Epidermal melanocyte (primary cell): ENCODE measurements around the gene PTGES3.
"Not testable (repeated sequence)": the region's sequence is repeated elsewhere in the genome, so short reads cannot be mapped to it uniquely, and the experiment has no call there.

Source experiments
- DNase-seq: peaks from one replicate; pipeline ENCODE4 v3.0.0; 2011; ENCODE audit warnings: low spot score; ENCODE audit not compliant: insufficient read length

The PTGES3 gene, protein sequence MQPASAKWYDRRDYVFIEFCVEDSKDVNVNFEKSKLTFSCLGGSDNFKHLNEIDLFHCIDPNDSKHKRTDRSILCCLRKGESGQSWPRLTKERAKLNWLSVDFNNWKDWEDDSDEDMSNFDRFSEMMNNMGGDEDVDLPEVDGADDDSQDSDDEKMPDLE

DNA sequence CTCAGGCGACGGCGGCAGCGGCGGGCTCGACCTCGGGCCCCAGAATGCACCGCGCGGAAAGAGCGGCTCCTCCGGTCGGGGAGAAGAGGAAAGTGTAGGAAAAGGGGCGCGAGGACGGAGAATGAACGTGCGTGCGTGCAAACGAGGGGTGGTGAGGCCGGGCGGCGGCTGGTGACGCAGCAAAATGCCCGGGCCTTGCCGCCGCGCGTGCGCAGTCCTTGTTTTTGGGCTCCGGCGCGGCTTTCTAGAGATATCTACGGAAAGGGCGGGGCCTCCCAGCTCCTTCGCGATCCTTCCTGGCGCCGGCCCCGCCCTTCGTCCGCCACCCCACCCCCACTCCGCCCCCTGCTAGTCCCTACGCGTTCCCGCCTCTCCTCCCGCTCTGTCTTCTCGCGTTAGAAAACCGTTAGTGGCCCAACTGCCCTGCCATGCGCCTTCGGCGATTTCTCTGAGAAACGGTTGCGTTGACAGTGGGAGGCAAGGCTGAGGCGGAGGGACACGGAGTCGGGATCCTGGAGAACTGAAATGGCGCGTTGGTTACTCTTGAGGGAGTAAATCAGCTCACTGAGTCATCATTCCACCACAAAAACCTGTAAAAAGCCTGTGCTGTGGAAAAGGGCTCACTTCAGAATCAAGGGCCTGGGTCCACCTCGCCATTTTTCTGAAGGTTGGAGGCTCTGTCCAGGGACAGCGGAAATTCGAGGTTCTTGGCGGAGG lies at the start of gene PTGES3:
PTGES3 (minus strand) TSS at position 156 of the 717 bp plus-strand sequence. CDS start 285 bp downstream, outside the sequence.
- peak; percentile 96 for DNase-seq

DNA sequence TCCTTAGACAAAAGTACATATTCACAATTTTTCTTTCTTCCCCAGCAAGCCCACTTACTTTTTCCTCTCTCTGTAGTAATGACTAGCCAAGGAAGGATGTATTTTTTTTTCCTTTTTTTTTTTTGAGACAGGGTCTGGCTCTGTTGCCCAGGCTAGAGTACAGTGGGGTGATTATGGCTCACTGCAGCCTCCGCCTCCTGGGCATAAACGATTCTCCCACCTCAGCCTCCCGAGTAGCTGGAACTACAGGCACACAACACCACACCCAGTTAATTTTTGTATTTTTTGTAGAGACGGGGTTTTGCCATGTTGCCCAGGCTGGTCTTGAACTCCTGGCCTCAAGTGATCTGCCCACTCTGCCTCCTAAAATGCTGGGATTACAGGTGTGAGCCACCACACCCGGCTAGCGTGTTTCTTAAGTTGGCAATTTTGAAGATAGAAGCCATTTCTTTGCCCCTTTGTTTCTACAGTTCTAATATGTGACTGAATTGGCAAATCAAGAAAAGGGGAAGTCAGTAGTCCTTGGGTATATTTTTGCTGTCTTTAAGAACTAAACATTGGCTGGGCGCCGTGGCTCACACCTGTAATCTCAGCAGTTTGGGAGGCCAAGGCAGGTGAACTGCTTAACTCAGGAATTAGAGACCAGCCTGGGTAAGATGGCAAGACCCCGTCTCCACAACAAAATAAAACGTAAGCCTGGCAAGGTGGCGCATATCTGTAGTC lies 40.2 kb upstream of the PTGES3 start:
- no peak for DNase-seq

DNA sequence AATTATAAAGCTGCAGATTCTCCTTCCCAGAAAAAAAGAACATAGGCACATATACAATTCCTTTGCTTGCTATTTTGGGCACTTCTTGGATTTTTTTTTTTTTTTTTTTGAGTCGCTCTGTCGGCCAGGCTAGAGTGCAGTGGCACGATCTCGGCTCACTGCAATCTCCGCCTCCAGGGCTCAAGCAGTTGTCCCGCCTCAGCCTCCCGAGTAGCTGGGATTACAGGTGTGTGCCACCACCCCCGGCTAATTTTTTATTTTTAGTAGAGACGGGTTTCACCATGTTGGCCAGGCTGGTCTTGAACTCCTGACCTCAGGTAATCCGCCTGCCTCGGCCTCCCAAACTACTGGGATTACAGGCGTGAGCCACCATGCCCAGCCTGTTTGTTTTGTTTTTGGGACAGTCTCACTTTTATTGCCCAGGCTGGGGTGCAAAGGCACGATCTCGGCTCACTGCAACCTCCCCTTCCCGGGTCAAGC lies 38.2 kb upstream of the PTGES3 start:
- not testable (repeated sequence) for DNase-seq

DNA sequence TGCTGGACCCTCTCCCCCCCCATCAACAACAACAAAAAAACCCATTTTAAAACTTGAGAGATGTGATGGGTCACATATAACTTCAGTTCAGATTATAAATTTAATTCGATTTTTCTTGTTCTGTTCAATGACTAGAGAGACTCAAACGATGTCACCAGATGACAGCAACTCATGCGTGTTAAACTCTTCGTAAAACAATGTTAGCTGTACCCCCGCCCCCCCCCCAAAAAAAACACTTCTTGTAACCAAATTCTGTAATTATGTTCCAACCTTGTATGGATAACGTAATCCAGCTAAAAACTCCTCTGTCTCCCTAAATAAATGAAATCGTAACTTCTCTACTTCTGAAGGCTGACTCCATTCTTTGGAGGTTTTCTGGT lies 37.6 kb upstream of the PTGES3 start:
- DNase-seq: no peak

DNA sequence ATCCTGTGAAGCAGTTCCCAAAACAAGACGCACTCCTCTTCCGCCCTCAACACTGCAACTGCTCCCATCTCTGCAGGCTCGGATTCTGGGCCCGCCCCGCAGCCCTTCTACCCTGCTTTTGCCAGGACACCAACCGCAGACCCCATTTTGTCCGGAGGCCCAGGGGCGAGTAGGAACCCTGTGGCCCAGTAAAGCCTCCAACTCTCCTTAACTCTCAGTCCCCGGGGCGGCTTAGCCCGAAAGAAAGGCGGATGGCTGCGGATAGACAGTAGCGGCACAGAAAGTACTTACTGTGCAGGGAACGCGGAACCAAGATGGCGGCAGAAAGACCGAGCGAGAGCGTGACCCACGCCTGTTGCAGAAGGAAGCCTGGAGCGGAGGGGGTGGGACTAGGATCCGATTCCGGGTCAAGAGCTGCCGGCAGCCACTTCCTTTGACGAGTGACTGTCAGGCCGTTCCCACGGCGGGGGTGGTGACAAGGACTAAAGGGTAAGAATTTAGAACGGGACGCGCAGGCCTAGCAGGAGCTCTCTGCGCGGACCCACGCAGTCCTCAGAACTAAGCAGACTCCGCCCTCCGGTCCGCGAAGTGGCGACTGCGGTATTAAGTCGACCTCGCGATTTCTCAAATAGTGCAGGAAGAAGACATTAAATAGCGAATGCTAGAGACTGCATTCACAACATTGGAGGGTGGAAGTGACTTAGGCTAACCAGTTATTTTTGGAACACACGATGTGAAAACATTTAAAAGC lies 37.1 kb upstream of the PTGES3 start, which contains the start of gene NACA:
NACA (minus strand) TSS at position 328 of the 751 bp plus-strand sequence. CDS start 778 bp downstream, outside the sequence.
- peak; percentile 98 for DNase-seq

DNA sequence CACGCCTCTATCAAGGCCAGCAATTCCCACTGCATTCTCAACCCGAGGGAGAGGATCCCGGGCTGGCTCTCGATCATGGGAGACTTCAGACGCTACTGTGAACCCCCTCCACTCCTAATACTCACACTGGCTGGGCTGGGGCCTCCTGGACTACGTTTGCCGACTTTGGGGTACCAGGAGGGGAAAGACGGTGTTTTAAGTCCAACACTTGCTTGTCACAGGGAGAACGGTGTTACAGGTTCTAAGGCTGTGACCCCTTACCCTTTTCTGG lies 36.6 kb upstream of the PTGES3 start:
- DNase-seq: no peak

DNA sequence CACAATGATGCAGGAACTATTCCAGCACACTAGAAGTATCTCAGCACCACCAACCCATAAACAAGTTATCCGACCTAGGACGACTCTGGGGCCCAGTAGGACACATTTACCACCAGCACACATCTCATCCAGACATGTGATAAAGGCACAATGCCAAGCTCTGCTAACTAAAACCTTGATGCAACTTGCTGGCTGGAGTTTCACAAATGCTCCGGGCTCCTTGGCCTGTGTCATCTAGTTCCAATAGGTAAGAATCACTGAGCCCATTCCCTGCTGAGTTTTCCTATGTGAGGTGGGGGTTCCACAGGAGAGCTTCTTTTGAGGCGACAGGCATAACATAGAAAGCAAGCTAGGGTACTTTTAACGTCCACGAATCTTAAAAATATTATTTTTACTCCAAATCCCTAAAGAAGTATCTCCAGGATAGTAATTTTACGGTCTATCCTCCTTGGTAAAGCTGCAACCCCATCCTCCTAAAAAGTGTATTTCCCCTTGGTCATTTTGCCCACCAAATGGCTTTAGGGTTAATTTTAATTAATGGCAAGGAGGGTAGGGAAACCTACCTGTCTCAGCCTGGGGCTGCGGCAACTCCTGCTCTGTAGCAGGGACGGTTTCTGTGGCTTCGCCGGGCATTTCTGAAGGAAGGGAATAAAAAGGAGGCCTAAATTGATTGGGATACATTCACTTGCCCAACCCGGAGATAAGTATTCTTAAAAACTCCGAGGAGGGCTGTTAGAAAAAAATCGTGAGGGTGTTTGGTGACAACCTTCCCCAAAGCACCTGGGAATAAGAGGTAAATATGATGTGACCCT lies 36.0 kb upstream of the PTGES3 start:
- no peak for DNase-seq

DNA sequence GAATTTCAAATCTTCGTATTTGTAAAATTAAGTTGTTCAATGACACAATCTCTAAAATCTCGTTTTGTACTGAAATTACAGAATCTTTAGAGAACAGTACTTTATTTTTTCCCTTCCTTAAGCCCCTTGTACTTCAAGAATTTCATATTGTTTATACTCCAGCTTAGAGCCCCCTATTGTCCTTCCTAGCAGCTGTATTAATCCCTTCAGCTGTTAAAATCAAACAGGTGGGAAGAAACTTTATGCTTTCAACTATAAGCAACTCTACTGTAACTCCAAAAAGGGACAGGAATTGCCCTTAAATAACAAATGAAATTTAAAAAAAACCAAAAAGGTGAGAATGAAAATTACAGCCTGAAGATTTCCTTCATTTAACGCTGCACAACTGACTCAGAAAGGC lies 35.3 kb upstream of the PTGES3 start:
- no peak for DNase-seq

DNA sequence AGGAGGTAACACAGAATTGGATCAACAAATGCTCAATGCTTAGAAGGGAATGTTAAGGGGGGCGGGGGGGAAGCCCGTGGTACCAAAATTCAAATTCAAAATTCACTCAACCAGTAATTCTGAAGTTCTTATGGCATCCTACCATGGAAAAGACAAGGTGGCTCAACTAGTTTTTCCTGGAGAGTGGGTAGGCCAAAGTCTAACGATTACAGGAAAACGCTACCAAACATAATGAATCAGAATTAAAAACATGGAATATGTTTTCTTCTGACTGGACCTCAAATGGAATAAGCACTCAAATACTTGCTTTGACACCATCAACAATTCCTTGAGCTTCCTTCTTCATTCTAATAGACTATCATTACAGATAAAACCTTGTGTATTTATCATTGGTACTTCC lies 34.7 kb upstream of the PTGES3 start:
- no peak for DNase-seq

DNA sequence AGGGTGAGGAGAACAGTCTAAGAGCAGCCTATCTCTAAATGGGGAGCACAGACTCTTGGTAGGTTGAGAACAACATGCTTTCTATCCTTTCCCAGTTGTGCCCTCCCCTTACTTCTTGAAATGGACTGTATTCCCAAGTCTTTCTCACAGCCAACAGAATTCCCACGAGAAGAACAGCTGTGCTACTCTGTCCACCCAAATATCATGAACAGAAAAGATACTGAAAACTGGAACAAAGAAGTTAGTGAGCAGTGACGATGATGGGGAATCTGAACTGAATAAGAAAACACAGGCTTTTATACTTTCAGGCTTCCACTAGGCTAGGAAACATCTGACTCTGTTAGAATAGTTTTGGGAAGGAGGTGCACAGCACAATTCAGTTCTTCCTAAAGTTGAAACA lies 33.6 kb upstream of the PTGES3 start:
- peak; percentile 54 for DNase-seq

DNA sequence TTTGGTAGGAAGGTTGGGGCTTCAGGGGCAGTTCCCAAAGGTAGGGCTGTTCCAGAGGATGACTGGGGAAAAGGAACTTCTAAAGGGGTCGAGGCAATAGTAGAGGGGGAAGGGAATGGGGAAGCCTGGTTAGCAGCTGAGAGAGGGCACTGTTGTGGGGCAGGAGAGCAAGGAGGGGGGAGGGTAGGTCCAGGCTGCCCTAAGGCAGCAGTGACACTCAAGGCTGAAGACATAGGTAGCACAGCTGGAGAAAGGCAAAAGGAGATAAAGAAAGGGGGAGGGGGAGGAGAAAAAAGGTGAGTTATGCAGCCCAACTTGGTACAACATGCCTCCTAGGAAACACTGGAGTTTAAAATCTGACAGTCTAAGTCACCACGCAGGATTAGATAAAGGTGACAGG lies 33.1 kb upstream of the PTGES3 start:
- DNase-seq: no peak

DNA sequence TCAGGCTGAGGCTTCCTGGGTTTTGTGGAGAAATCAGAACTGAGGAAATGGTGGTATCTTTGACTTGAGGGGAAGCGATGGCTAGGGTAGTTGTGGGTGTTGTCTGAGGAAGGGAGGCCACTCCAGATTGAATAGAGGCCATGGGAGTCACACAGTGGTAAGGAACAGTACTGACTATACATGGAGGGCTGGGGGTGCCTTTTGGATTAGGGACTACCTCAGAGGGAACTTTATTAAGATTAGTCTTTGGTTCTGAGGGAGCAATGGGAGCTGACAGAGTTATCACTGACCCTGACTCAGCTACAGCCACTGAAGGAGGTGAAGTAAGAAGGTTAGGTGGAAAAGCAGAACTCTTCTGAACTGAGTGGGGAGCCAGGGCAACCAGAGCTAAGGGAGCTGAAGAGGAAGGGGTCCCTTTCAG lies 32.7 kb upstream of the PTGES3 start:
- DNase-seq: no peak

DNA sequence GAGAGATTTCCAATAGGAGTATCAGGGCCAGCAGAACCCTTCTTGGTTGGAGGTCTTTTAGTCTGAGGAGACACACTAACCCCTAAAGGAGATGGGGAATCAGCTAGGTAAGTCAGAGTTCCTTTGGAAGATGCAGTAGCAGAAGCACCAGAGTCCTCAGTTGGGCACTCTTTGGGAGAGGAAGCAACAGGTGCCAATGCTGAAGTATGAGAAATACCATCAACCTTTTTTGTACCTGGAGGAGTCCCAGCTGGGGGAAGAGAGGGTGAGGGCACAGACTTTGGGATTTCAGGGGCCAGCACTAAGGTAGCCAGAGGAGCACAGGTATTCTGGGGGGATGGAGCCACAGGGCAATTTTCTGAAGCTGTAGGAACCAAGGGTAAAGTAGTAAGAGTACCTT lies 31.0 kb upstream of the PTGES3 start:
- no peak for DNase-seq

DNA sequence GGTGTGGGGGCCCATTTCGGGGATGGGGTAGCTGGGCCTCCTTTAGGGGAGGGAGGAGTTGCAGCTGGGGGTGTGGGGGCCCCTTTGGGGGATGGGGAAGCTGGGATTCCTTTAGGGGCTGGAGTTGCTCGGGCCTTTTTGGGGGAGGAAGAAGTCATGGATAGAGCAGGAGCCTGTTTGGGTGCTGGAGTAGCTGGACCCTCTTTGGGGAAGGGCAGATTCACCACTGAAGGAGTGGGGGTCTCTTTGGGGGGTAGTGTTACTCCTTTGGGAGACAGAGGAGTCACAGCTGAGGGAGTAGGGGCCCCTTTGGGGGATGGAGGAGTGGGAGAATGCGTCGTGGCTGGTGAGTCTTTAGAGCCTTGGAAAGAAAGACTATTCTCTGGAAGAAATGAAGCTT lies 30.6 kb upstream of the PTGES3 start:
- no peak for DNase-seq

DNA sequence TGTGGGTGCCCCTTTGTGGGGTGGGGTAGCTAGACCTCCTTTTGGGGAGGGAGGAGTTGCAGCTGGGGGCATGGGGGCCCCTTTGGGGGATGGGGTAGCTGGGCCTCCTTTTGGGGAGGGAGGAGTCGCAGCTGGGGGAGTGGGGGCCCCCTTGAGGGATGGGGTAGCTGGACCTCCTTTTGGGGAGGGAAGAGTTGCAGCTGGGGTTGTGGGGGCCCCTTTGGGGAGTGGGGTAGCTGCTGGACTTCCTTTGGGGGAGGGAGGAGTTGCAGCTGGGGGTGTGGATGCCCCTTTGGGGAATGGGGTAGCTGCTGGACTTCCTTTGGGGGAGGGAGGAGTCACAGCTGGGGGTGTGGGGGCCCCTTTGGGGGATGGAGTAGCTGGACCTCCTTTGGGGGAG lies 30.1 kb upstream of the PTGES3 start:
- DNase-seq: no peak

DNA sequence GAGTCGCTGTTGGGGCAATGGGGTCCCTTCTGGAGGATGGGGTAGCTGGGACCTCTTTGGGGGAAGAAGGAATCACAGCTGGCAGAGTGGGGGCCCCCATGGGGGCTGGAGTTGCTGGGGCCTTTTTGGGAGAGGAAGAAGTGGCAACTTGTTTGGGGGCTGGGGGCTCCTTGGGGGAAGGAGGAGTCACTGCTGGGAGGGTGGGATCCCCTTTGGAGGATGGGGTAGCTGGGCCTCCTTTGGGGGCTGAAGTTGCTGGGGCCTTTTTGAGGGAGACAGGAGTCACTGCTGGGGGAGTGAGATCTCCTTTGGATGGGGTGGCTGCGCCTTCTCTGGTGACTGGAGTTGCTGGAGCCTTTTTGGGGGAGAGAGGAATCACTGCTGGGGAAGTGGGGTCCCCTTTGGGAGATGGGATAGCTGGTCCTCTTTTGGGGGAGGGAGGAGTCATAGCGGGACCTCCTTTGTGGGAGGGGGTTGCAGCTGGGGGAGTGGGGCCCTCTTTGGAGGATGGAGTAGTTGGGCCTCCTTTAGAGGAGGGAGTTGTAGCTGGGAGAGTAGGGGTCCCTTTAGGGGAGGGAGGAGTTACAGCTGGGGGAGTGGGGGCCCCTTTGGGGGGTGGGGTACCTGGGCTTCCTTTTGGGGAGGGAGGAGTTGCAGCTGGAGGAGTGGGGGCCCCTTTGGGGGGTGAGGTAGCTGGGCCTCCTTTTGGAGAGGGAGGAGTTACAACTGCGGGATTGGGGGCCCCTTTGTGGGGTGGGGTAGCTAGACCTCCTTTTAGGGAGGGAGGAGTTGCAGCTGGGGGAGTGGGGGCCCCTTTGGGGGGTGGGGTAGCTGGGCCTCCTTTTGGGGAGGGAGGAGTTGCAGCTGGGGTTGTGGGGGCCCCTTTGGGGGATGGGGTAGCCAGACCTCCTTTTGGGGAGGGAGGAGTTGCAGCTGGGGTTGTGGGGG lies 29.1 kb upstream of the PTGES3 start:
- DNase-seq: no peak

DNA sequence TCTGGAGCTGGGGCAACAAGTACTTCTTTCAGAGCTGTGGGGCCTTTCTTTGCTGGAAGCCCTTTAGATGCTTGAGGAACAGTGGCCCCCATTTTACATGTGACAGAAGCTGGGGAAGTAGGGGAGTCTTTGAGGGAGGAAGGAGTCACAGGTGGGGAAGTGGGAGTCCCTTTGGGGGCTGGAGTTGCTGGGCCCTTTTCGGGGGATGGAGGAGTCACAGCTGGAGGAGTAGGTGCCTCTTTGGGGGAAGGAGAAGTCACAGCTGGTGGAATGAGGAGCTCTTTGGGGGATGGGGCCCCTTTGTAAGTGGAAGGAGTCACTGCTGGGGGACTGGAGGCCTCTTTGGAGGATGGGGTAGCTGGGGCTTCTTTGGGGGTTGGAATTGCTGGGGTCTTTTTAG lies 28.4 kb upstream of the PTGES3 start:
- DNase-seq: no peak

DNA sequence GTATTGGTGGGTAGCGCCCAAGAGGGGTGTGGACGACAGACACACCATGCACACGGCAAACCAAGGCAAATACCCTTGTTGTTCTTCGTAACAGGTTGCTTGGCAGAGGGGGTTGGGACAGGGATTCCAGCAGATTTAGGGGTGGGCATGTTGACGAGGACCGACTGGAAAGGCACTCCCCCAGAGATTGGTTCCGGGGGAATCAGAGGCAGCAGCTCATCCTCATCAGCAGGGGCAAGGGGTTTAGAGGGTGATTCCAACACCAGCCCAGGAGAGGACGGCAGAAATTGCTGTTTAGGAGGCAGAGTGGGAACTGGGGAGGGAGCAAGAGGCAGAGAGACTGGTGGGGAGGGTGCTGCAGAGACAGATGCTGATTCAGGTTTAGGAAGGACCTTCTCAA lies 27.7 kb upstream of the PTGES3 start:
- no peak for DNase-seq

DNA sequence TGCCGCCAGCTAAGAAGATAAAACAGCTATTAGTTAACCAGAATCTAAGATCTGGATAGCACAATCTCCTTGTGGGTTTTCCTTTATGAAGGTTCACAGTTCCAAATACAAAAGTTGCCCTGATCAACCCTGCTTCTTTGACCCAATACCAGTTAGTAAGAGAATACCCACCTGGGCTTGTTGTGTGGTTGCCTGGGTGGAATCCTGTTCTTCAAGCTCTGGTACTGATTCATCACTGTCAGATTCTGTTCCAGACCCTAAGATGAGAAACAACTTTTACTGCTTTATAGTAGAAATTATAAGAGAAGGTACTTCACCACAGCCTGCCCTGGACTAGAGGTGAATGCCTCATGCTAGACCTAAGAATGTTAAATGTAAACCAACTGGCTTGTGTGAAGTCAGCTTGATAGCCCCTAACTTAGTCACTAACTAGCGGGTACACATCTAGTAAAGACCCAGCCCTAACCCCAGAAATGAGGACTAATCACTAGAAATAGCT lies 26.4 kb upstream of the PTGES3 start:
- DNase-seq: no peak

DNA sequence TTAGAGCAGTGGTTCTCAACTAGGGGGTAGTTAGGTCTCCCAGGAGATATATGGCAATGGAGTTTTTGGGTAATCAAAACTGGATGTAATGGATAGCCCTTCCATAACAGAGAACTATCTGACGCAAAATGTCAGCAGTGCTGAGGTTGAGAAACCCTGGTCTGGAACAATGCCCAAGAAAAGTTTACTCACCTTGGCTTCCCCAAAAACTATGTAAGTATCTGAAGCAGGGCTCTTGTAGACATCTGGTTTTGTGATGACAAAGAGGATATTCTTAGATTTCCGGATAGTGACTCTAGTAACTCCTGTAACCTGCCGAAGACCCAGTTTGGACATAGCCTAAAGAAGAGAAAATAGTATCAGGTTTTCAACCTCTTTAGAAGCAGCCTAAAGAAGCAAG lies 25.3 kb upstream of the PTGES3 start:
- no peak for DNase-seq
